GM06990 (cell line): Measurements from ENCODE around the gene CACNA1B.

Experiments used
- DNase-seq: peaks from one replicate; pipeline ENCODE4 v3.0.0-alpha.2; 2011; ENCODE audit not compliant: insufficient read length; ENCODE audit errors: extremely low read depth
- H3K27me3 ChIP-seq: replicated peaks from 2 replicates; pipeline ENCODE4 v1.6.0; 2011; ENCODE audit warnings: low read length; ENCODE audit not compliant: control insufficient read depth, insufficient read depth
- H3K36me3 ChIP-seq: 2 replicates; pipeline ENCODE4 v1.5.1; 2011; ENCODE audit warnings: low read length; ENCODE audit not compliant: control insufficient read depth, insufficient read depth
- H3K4me3 ChIP-seq: replicated peaks from 2 replicates; pipeline ENCODE4 v1.5.1; 2011; ENCODE audit warnings: low read depth, mild to moderate bottlenecking, control low read depth, low read length
- TF ChIP-seq, protein P1 (sequence below): IDR thresholded peaks from 2 replicates; pipeline ENCODE4 v1.5.1; 2011; ENCODE audit warnings: low read length, control low read depth, mild to moderate bottlenecking, inconsistent platforms; ENCODE audit not compliant: insufficient read depth, poor library complexity, severe bottlenecking

CACNA1B gene

DNA sequence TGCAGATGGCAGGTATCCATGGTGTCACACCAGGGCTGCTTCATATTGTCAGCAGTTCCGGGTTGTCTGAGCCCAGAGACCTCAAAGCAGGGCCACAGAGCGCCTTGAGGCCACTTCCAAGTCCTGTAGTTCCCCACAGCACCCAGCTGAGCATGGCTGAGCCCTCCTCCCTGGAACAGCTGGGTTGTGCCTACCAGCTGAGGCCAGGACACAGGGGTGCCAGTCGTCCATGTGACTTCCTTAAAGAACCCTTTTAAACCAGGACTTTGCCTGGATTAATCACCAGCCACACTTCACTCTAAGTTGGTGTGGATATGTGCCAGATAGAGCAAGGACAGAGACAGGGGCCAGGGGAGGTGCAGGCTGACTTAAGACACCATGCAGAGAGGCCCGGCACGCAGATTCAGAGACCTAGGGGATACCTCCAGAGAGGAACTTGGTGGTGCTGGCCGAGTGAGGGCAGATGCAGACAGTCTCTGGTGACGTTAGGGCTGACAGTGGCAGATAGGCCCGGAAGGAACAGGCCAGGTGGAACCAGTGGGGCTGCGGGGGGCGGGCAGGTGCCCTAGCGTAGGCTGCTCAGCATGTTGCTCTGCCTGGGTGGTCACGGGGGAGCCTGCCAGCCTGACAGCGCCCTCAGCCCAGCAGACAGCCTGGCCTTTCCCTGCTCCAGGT, 142.7 kb downstream of the CACNA1B start:
- TF ChIP-seq, protein P1, sequence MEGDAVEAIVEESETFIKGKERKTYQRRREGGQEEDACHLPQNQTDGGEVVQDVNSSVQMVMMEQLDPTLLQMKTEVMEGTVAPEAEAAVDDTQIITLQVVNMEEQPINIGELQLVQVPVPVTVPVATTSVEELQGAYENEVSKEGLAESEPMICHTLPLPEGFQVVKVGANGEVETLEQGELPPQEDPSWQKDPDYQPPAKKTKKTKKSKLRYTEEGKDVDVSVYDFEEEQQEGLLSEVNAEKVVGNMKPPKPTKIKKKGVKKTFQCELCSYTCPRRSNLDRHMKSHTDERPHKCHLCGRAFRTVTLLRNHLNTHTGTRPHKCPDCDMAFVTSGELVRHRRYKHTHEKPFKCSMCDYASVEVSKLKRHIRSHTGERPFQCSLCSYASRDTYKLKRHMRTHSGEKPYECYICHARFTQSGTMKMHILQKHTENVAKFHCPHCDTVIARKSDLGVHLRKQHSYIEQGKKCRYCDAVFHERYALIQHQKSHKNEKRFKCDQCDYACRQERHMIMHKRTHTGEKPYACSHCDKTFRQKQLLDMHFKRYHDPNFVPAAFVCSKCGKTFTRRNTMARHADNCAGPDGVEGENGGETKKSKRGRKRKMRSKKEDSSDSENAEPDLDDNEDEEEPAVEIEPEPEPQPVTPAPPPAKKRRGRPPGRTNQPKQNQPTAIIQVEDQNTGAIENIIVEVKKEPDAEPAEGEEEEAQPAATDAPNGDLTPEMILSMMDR: no peak
- H3K36me3 ChIP-seq: no peaks in the 10 kb centered on the region
- no peak overlapping the region for H3K4me3 ChIP-seq
- H3K27me3 ChIP-seq: no peaks in the 10 kb centered on the region
- no peak for DNase-seq

DNA sequence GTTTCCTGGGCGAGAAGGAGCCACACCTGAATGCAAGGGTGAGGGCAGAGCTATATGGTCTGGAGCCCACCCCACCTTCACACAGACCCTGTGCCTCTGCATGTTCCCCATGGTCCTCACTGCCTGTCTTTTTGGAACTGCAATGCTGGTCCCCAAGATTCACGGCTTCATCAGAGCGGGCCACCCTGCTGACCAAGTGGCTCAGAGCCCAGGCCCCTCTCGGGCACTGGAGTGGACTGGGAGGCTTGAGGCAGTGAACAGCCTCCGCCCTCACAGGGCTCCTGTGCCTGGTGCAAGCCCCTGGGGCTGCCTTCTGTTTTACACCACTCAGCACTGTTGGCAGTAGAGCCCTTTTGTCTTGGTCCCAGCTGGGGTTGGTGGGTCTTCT, 143.2 kb downstream of the CACNA1B start:
- H3K27me3 ChIP-seq: no peaks in the 10 kb centered on the region
- no peak for DNase-seq

DNA sequence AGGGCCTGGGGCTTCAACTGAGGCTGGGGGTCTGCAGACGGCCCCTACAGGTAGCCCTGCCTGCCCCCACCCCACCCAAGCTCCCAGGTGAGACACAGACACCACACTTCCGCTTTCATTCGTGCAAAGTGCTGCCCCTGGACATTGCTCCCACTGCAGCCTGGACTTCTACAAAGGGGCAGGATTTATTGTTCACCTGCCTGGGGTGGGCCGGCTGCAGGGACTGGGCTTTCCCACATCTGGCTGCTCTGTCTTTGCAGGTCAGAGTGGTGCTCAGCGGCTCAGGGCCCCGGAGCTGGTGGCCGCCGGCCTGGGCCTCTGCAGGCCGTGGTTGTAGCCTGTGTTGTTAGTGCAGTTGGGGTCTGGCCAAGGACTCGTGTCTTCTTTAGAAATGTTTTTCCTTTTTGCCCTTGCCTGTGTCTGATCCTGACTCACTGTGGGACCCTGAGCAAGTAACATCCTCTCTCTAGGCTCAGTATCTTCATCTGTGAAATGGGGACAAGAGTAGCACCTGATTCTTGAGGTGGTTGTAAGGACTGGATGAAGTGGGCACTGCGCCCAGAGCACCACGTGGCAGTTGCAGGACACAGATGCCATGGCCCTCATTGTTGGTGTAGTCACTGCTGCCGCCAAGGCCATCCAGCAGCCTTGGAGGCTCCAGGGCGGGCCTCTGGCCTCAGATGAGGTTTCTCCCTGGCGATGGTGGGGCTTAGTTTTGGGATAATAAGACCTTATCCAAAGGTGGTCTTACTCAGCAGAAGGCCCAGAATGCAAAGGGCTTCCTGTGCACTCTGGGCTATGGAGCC, 143.9 kb downstream of the CACNA1B start:
- no peak for DNase-seq
- no peaks in the 10 kb centered on the region for H3K36me3 ChIP-seq
- H3K4me3 ChIP-seq: no peak overlapping the region
- H3K27me3 ChIP-seq: 0 out of 2 replicates have a peak, but pooled peaks cover 1% of the 10 kb centered on the region
- TF ChIP-seq, protein P1: no peak

More for the DNA sequence above, 143.2 kb downstream of the CACNA1B start:
- H3K36me3 ChIP-seq: no peaks in the 10 kb centered on the region
- TF ChIP-seq, protein P1: no peak
- no peak overlapping the region for H3K4me3 ChIP-seq

DNA sequence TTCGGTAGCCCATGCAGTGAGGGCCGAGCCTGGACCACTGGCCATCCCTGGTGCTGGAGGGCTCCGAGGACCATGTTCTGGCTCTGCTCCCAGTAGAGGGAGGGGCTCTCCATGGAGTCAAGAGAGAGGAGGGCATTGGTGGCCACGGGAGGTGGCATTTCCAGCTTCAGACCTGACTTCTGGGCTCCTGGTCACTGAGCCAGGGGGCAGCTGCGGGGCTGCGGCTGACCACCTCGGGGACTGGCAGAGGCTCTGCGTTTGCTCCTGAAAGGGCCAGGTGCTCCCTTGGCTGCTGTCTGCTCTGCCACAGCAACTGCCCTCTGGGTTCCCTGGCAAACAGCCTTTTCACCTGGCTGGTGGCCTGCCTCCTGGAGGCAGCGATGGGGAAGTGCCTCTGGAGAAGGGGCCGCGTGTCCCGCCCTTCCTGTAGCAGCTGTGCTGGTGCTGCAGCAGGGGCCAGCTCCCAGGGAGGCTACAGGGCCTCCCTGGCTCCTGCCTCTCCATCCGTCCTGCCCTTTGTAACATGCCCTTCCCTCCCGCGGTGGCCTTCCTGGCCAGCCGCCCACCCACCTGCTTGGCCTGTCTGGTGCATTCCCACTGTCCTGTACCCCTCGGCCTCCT, 144.6 kb downstream of the CACNA1B start:
- 0 out of 2 replicates have a peak, but pooled peaks cover 1% of the 10 kb centered on the region for H3K27me3 ChIP-seq
- no peaks in the 10 kb centered on the region for H3K36me3 ChIP-seq
- DNase-seq: no peak
- H3K4me3 ChIP-seq: no peak overlapping the region
- TF ChIP-seq, protein P1: peak; percentile 49

DNA sequence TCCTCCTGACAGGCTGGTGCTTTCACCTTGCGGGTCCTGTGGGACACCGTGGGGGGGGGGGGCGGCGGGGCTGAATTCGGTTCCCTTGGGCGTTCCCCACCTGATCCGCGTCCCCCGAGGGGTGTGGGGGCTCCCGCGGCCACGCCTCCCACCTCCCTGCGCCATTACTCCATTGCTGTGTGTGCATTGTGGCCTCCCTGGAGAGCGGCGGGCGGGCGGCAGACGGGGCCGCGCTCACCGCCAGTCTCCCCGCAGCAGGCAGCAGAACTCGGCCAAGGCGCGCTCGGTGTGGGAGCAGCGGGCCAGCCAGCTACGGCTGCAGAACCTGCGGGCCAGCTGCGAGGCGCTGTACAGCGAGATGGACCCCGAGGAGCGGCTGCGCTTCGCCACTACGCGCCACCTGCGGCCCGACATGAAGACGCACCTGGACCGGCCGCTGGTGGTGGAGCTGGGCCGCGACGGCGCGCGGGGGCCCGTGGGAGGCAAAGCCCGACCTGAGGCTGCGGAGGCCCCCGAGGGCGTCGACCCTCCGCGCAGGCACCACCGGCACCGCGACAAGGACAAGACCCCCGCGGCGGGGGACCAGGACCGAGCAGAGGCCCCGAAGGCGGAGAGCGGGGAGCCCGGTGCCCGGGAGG, 145.3 kb downstream of the CACNA1B start:
- TF ChIP-seq, protein P1: no peak
- no peak for DNase-seq
- H3K27me3 ChIP-seq: 0 out of 2 replicates have a peak, but pooled peaks cover 1% of the 10 kb centered on the region
- H3K36me3 ChIP-seq: no peaks in the 10 kb centered on the region
- H3K4me3 ChIP-seq: no peak overlapping the region
